Esophagus (tissue), 2 donors: ENCODE measurements around the gene NDST1. TPM values are rescaled to one million over a fixed set of nuclear protein-coding genes. Genes with fewer than 3 reads are reported as not detected.
A peak's percentile ranks its signal among the peaks of the same experiment; 100 is the strongest.

ENCODE experiments used
- H3K27ac ChIP-seq, 2 donors: one replicate each; pipeline ENCODE4 v1.5.1; 2013; ENCODE audit warnings: low read depth in 2 of 2, mild to moderate bottlenecking in 2 of 2, inconsistent platforms in 1 of 2, low read length in 1 of 2, moderate library complexity in 1 of 2
- H3K27me3 ChIP-seq, 2 donors: one replicate each; pipeline ENCODE4 v1.6.1; 2013; ENCODE audit warnings: low read length in 2 of 2, control low read depth in 1 of 2, mild to moderate bottlenecking in 1 of 2; ENCODE audit not compliant: insufficient read depth in 2 of 2, control insufficient read depth in 1 of 2
- H3K36me3 ChIP-seq, 2 donors: one replicate each; pipeline ENCODE4 v1.6.1; 2013; ENCODE audit warnings: low read length in 1 of 2; ENCODE audit not compliant: control insufficient read depth in 2 of 2, insufficient read depth in 2 of 2
- H3K4me1 ChIP-seq, 2 donors: one replicate each; pipeline ENCODE4 v1.6.1; 2013; ENCODE audit warnings: low read length in 1 of 2; ENCODE audit not compliant: control insufficient read depth in 2 of 2, insufficient read depth in 2 of 2
- H3K4me3 ChIP-seq, 2 donors: one replicate each; pipeline ENCODE4 v1.5.1; 2013; ENCODE audit warnings: low read length in 2 of 2, mild to moderate bottlenecking in 2 of 2, low read depth in 1 of 2, moderate library complexity in 1 of 2
- H3K9me3 ChIP-seq, 2 donors: one replicate each; pipeline ENCODE4 v1.6.1; 2013; ENCODE audit warnings: mild to moderate bottlenecking in 2 of 2, low read depth in 1 of 2, low read length in 1 of 2, moderate library complexity in 1 of 2; ENCODE audit not compliant: control insufficient read depth in 2 of 2, insufficient read depth in 1 of 2
- WGBS, 2 donors: extraction: QIAGEN DNeasy Blood & Tissue Kit; methylation state at CpG; one replicate each; pipeline ENCODE4 v1.1.7; 2013; 5-methylcytosine and 5-hydroxymethylcytosine counted together
- polyA plus RNA-seq, 2 donors: library from polyadenylated mRNA; stranded (reverse); fragments of 200-250 nt; gene quantifications; one replicate each; pipeline ENCODE4 v1.2.3, GENCODE V29; 2013
- donor health status: healthy with polysubstance abuse.
- donor health status: Bipolar disorder and iron deficiency.

NDST1 gene
- polyA plus RNA-seq, 2 donors, result 29.9 to 37.3 TPM

DNA sequence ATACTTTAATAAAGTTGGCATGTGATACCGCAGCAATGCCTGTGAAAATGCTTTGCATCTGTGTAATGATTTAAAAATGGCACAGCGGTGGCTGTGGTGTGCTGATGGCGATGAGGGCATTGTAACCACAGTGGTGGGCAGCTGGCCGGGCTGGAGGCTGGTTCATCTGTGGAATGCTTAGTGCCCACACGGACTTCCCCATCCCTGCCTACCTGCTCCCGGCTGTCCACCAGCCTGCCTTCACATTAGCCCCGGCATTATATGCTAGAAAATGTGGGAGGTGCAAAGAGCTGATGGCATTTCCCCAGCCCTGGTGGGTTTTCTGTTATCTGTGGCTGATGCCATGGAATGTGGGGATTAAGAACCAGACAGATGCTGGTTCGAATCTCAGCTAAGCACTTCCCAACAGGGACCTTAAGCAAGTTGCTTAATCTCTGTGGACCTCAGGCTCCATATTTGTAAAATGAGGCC, 2.9 kb upstream of the NDST1 start:
- Histone ChIP-seq H3K4me3 (no peak overlapping the region), H3K9me3 (no peaks in the 10 kb centered on the region), H3K27me3 (no peaks in the 10 kb centered on the region), H3K36me3 (no peaks in the 10 kb centered on the region), H3K27ac (peak overlapping the region; percentile 12 to 98), H3K4me1 (peaks cover 52 to 67% of the 10 kb centered on the region in 2 donors)
- 75 to 79% methylated on average over 8 of the region's 8 CpGs for WGBS, 2 donors

- H3K27me3 ChIP-seq, result no peaks in the 10 kb centered on the region
- peak overlapping the region; percentile 95 to 98 for H3K27ac ChIP-seq
- no peaks in the 10 kb centered on the region for H3K36me3 ChIP-seq
- WGBS, 2 donors, result 81 to 90% methylated on average over 8 of the region's 8 CpGs
- peaks cover 47 to 65% of the 10 kb centered on the region in 2 donors for H3K4me1 ChIP-seq
- H3K4me3 ChIP-seq, result no peak overlapping the region
- no peaks in the 10 kb centered on the region for H3K9me3 ChIP-seq
Observed at GRCh38 chr5:150505816-150506215, 2.1 kb upstream of the NDST1 start.

GRCh38 chr5:150506571-150507473, 1.1 kb upstream of the NDST1 start:
- H3K27ac ChIP-seq, result peak overlapping the region; percentile 95 to 98
- no peaks in the 10 kb centered on the region for H3K27me3 ChIP-seq
- 33 to 46% methylated on average over 11 of the region's 11 CpGs for WGBS, 2 donors
- peaks cover 46 to 66% of the 10 kb centered on the region in 2 donors for H3K4me1 ChIP-seq
- H3K36me3 ChIP-seq, result no peaks in the 10 kb centered on the region
- H3K9me3 ChIP-seq, result no peaks in the 10 kb centered on the region
- H3K4me3 ChIP-seq, result no peak overlapping the region

GRCh38 chr5:150508277-150508640, 328 bp downstream of the NDST1 start:
- H3K36me3 ChIP-seq, result no peaks in the 10 kb centered on the region
- peak overlapping the region; percentile 17 to 20 for H3K4me3 ChIP-seq
- WGBS, 2 donors, result 26 to 36% methylated on average over 2 of the region's 2 CpGs
- H3K4me1 ChIP-seq, result peaks cover 38 to 67% of the 10 kb centered on the region in 2 donors
- no peaks in the 10 kb centered on the region for H3K27me3 ChIP-seq
- peak overlapping the region; percentile 95 to 98 for H3K27ac ChIP-seq
- H3K9me3 ChIP-seq, result no peaks in the 10 kb centered on the region

DNA sequence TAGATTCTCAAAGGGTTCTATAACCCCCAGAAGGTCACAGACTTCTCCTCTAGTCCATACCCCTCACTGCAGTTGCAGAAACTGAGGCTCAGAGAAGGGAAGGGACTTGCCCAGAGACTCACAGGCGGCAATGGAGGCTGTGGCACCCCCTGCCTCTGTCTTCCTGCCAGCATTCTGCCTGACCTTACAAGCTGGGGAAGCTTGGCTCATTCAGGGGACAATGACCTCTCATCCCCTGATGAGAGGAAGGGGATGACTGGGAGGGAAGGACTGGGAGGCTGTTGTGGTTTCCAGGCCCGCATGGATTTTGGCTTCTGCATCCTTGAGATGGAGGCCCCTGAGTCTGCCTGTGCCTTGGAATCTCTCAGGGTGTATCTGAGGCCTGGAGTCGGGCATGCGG, 897 bp downstream of the NDST1 start:
- Histone ChIP-seq H3K27me3 (no peaks in the 10 kb centered on the region), H3K4me1 (peaks cover 36 to 64% of the 10 kb centered on the region in 2 donors), H3K36me3 (peaks cover 0 to 5% of the 10 kb centered on the region in 2 donors), H3K9me3 (no peaks in the 10 kb centered on the region), H3K27ac (peak overlapping the region; percentile 95 to 98), H3K4me3 (no peak overlapping the region)
- 50 to 61% methylated on average over 4 of the region's 4 CpGs for WGBS, 2 donors

DNA sequence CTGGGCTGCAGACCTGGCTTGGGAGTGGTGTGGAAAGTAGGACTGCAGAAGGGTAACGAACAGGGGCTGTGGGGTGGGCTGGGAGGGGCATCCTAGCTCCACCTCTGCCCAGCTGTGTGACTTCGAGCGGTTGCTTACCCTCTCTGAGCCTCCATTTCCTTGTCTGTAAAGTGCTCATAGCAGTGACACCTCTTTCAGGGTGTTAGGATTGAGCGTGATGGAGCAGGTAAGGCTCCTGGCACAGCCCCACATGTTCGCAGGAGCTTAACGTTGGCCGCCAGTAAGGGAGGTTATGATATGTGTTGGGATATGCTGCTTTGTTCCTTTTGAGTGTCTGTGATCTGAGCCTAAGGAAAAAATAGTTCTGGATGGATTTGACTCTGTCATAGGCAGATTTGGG, 2.1 kb downstream of the NDST1 start:
- 46 to 50% methylated on average over 7 of the region's 7 CpGs for WGBS, 2 donors
- Histone ChIP-seq H3K4me3 (no peak overlapping the region), H3K9me3 (no peaks in the 10 kb centered on the region), H3K27me3 (no peaks in the 10 kb centered on the region), H3K27ac (peak overlapping the region; percentile 95 to 98), H3K4me1 (peaks cover 35 to 61% of the 10 kb centered on the region in 2 donors), H3K36me3 (peaks cover 0 to 6% of the 10 kb centered on the region in 2 donors)

DNA sequence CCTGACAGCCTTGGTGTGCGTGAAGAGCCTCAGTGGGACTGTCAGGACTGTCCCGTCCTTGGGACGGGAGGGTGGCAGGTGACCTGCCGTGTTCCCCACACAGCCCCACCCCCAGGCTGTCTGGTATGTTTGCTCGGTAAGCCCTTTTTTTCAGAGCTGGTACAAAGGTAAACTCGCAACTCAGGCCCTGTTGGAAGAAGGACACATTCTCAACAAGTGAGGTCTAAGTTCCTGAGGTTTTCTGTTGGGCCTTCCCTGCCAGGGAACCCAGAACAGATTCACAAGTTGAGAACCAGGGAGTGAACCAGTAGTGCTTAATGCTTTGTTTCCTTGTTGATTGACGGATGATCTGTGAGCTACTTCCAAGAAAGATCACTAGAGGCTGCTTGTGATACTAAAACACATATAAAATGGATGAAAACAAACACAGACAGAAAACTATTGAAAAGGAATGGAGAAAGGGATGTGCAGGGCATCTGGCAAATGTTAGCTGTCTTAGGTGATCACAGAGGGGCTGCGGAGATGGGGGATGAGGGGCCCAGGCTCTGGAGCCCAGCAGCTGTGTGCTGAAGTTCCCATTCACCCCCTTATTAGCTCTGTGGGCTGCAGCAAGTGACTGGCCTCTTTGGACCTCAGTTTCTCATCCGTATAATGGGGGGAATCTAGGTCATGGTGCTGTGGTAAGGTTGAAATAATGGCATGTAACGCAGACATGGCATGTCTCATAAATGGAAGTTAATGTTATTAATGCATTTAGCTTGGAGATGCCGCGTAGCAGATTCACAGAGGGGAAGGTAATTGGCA, 2.7 kb downstream of the NDST1 start:
- H3K4me3 ChIP-seq, result no peak overlapping the region
- H3K4me1 ChIP-seq, result peaks cover 36 to 57% of the 10 kb centered on the region in 2 donors
- peaks cover 0 to 6% of the 10 kb centered on the region in 2 donors for H3K36me3 ChIP-seq
- WGBS, 2 donors, result 54 to 62% methylated on average over 12 of the region's 12 CpGs
- H3K27ac ChIP-seq, result peak overlapping the region; percentile 95 to 98
- no peaks in the 10 kb centered on the region for H3K27me3 ChIP-seq
- H3K9me3 ChIP-seq, result no peaks in the 10 kb centered on the region

DNA sequence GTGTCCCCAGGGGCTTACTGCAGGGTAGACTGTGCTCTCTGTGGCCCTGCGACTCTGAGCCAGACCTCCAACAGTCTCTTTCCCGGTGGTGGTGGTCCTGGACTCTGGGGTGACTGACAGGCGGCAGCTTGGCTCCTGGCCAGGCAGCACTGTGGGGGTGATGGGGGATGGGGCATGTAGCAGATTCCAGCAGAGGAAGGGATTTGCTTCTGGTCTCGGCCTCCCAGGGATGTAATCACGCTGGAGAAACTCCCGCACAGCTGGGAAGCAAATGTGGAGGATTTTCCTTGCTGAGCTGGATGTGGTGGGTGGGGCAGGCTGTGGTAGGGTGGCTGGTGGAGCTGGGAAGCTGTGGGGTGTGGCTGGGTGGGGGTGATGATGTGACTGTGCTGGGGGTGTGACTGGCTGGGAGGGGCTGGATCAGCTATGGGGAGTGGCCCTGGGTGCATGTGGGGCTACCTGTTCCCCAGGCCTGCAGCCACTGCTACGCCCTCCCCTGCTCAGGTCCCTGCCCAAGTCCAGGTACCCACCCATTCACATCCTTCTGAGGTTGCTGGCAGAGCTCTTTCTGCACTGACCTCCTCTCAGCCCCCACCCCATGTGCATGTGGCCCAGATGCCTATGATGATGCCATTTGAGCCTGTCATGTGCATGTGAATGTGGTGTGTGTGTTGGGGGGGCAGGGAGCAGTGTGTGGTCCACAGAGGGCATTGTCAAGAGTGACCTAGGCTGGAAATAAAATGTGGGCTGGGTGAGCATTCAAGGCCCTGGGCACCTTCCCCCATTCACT, 3.8 kb downstream of the NDST1 start:
- H3K27me3 ChIP-seq, result no peaks in the 10 kb centered on the region
- no peak overlapping the region for H3K4me3 ChIP-seq
- no peaks in the 10 kb centered on the region for H3K9me3 ChIP-seq
- peaks cover 0 to 6% of the 10 kb centered on the region in 2 donors for H3K36me3 ChIP-seq
- peak overlapping the region; percentile 95 to 98 for H3K27ac ChIP-seq
- peaks cover 31 to 47% of the 10 kb centered on the region in 2 donors for H3K4me1 ChIP-seq
- WGBS, 2 donors, result 26 to 36% methylated on average over 7 of the region's 7 CpGs

DNA sequence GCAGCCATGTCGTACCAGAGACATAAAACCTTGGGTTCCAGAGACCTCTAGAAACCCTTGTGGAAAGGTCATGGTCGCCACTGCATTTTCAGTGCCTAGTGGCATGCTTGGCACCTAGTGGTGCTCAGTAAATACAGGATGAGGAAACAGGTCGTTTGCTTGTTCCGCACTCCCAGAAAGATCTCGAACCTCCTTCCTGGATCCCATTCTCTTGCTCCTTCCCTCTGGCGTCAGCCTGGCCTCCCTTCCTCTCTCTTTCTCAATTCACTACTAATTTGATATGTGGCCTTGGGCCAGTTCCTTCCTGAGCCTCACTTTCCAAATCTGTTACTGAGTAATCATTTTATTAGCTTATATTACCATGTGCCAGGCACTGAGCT, 4.4 kb downstream of the NDST1 start:
- peaks cover 26 to 41% of the 10 kb centered on the region in 2 donors for H3K4me1 ChIP-seq
- H3K4me3 ChIP-seq, result no peak overlapping the region
- no peaks in the 10 kb centered on the region for H3K27me3 ChIP-seq
- 37 to 51% methylated on average over 6 of the region's 6 CpGs for WGBS, 2 donors
- no peaks in the 10 kb centered on the region for H3K9me3 ChIP-seq
- peak overlapping the region; percentile 95 to 98 for H3K27ac ChIP-seq
- H3K36me3 ChIP-seq, result peaks cover 0 to 6% of the 10 kb centered on the region in 2 donors
